Activated naive CD4-positive, alpha-beta T cell treated with anti-CD3 and anti-CD28 coated beads, Interleukin-2, amount 50 U/mL, for 24 hours (primary cell): Measurements from ENCODE around the gene PHAX.
"Not testable (repeated sequence)": the region's sequence is repeated elsewhere in the genome, so short reads cannot be mapped to it uniquely, and the experiment has no call there.

Experiments
- H3K27ac Mint-ChIP-seq: one replicate; pipeline ENCODE4 v1.8.0; 2021; ENCODE audit warnings: mild to moderate bottlenecking, mixed read lengths
- H3K27me3 Mint-ChIP-seq: one replicate; pipeline ENCODE4 v1.8.0; 2021; ENCODE audit warnings: mixed read lengths
- H3K36me3 Mint-ChIP-seq: one replicate; pipeline ENCODE4 v1.8.0; 2021; ENCODE audit warnings: mixed read lengths
- H3K4me1 Mint-ChIP-seq: one replicate; pipeline ENCODE4 v1.8.0; 2021; ENCODE audit warnings: mixed read lengths
- H3K4me3 Mint-ChIP-seq: one replicate; pipeline ENCODE4 v1.8.0; 2021; ENCODE audit warnings: mild to moderate bottlenecking, mixed read lengths
- H3K9me3 Mint-ChIP-seq: one replicate; pipeline ENCODE4 v1.8.0; 2021; ENCODE audit warnings: mixed read lengths

PHAX gene

GRCh38 chr5:126600631-126601511, at the start of gene PHAX:
Gene PHAX, plus strand, starts transcription at chr5:126600947. Its CDS starts 16 bp downstream, at chr5:126600963.
- H3K9me3 Mint-ChIP-seq, result no peaks in the 10 kb centered on the region
- no peaks in the 10 kb centered on the region for H3K27me3 Mint-ChIP-seq
- H3K4me1 Mint-ChIP-seq, result peaks cover 31% of the 10 kb centered on the region
- peaks cover 8% of the 10 kb centered on the region for H3K36me3 Mint-ChIP-seq
- peak within 1 kb of the TSS; percentile 96 for H3K4me3 Mint-ChIP-seq
- H3K27ac Mint-ChIP-seq, result peak within 1 kb of the TSS; percentile 97

GRCh38 chr5:126552614-126553013, 48.1 kb upstream of the PHAX start:
- H3K4me1 Mint-ChIP-seq, result no peaks in the 10 kb centered on the region
- H3K9me3 Mint-ChIP-seq, result no peaks in the 10 kb centered on the region
- H3K27ac Mint-ChIP-seq, result no peak overlapping the region
- no peaks in the 10 kb centered on the region for H3K27me3 Mint-ChIP-seq
- H3K36me3 Mint-ChIP-seq, result no peaks in the 10 kb centered on the region
- no peak overlapping the region for H3K4me3 Mint-ChIP-seq

- not testable (repeated sequence) for H3K9me3 Mint-ChIP-seq, H3K4me1 Mint-ChIP-seq, H3K36me3 Mint-ChIP-seq, H3K27ac Mint-ChIP-seq, H3K4me3 Mint-ChIP-seq, H3K27me3 Mint-ChIP-seq
These were observed 45.6 kb upstream of the PHAX start for GRCh38 chr5:126555101-126555500.

GRCh38 chr5:126561908-126562307, 38.8 kb upstream of the PHAX start:
- Mint-ChIP-seq H3K4me3 (no peak overlapping the region), H3K36me3 (no peaks in the 10 kb centered on the region), H3K9me3 (no peaks in the 10 kb centered on the region), H3K4me1 (no peaks in the 10 kb centered on the region), H3K27ac (no peak overlapping the region), H3K27me3 (no peaks in the 10 kb centered on the region)

- Mint-ChIP-seq H3K9me3 (no peaks in the 10 kb centered on the region), H3K27ac (no peak overlapping the region), H3K4me1 (no peaks in the 10 kb centered on the region), H3K36me3 (no peaks in the 10 kb centered on the region), H3K4me3 (no peak overlapping the region), H3K27me3 (no peaks in the 10 kb centered on the region)
These were observed 37.9 kb upstream of the PHAX start for GRCh38 chr5:126562823-126563222.

- no peak overlapping the region for H3K4me3 Mint-ChIP-seq
- no peak overlapping the region for H3K27ac Mint-ChIP-seq
- H3K9me3 Mint-ChIP-seq, result no peaks in the 10 kb centered on the region
- no peaks in the 10 kb centered on the region for H3K36me3 Mint-ChIP-seq
- no peaks in the 10 kb centered on the region for H3K27me3 Mint-ChIP-seq
- no peaks in the 10 kb centered on the region for H3K4me1 Mint-ChIP-seq
These were observed 32.5 kb upstream of the PHAX start for GRCh38 chr5:126568206-126568755.

GRCh38 chr5:126575644-126576043, 25.1 kb upstream of the PHAX start:
- H3K4me3 Mint-ChIP-seq, result no peak overlapping the region
- H3K27ac Mint-ChIP-seq, result no peak overlapping the region
- H3K9me3 Mint-ChIP-seq, result no peaks in the 10 kb centered on the region
- no peaks in the 10 kb centered on the region for H3K27me3 Mint-ChIP-seq
- H3K36me3 Mint-ChIP-seq, result no peaks in the 10 kb centered on the region
- H3K4me1 Mint-ChIP-seq, result no peaks in the 10 kb centered on the region

- no peaks in the 10 kb centered on the region for H3K4me1 Mint-ChIP-seq
- no peaks in the 10 kb centered on the region for H3K36me3 Mint-ChIP-seq
- H3K9me3 Mint-ChIP-seq, result no peaks in the 10 kb centered on the region
- H3K27me3 Mint-ChIP-seq, result no peaks in the 10 kb centered on the region
- no peak overlapping the region for H3K4me3 Mint-ChIP-seq
- no peak overlapping the region for H3K27ac Mint-ChIP-seq
These were observed 23.8 kb upstream of the PHAX start for GRCh38 chr5:126576974-126577373.

GRCh38 chr5:126577415-126577814, 23.3 kb upstream of the PHAX start:
- no peaks in the 10 kb centered on the region for H3K36me3 Mint-ChIP-seq
- no peak overlapping the region for H3K27ac Mint-ChIP-seq
- H3K4me3 Mint-ChIP-seq, result no peak overlapping the region

GRCh38 chr5:126579716-126580115, 21.0 kb upstream of the PHAX start:
- H3K36me3 Mint-ChIP-seq, result no peaks in the 10 kb centered on the region
- no peak overlapping the region for H3K27ac Mint-ChIP-seq
- no peaks in the 10 kb centered on the region for H3K4me1 Mint-ChIP-seq
- no peak overlapping the region for H3K4me3 Mint-ChIP-seq
- no peaks in the 10 kb centered on the region for H3K9me3 Mint-ChIP-seq
- H3K27me3 Mint-ChIP-seq, result no peaks in the 10 kb centered on the region

More at GRCh38 chr5:126577415-126577814, 23.3 kb upstream of the PHAX start:
- no peaks in the 10 kb centered on the region for H3K9me3 Mint-ChIP-seq
- H3K27me3 Mint-ChIP-seq, result no peaks in the 10 kb centered on the region
- no peaks in the 10 kb centered on the region for H3K4me1 Mint-ChIP-seq

- Mint-ChIP-seq H3K27ac (no peak overlapping the region), H3K36me3 (no peaks in the 10 kb centered on the region), H3K9me3 (no peaks in the 10 kb centered on the region), H3K4me3 (no peak overlapping the region), H3K27me3 (no peaks in the 10 kb centered on the region), H3K4me1 (no peaks in the 10 kb centered on the region)
These were observed 17.0 kb upstream of the PHAX start for GRCh38 chr5:126583761-126584160.

GRCh38 chr5:126587551-126588390, 13.0 kb upstream of the PHAX start:
- Mint-ChIP-seq H3K27ac (no peak overlapping the region), H3K4me1 (no peaks in the 10 kb centered on the region), H3K9me3 (no peaks in the 10 kb centered on the region), H3K27me3 (no peaks in the 10 kb centered on the region), H3K36me3 (no peaks in the 10 kb centered on the region), H3K4me3 (no peak overlapping the region)

GRCh38 chr5:126589536-126590297, 11.0 kb upstream of the PHAX start:
- H3K9me3 Mint-ChIP-seq, result no peaks in the 10 kb centered on the region
- H3K36me3 Mint-ChIP-seq, result no peaks in the 10 kb centered on the region
- H3K27ac Mint-ChIP-seq, result no peak overlapping the region
- H3K4me3 Mint-ChIP-seq, result no peak overlapping the region
- H3K27me3 Mint-ChIP-seq, result peaks cover 1% of the 10 kb centered on the region
- H3K4me1 Mint-ChIP-seq, result peaks cover 4% of the 10 kb centered on the region

GRCh38 chr5:126591549-126591948, 9.2 kb upstream of the PHAX start:
- no peak overlapping the region for H3K4me3 Mint-ChIP-seq
- peaks cover 4% of the 10 kb centered on the region for H3K4me1 Mint-ChIP-seq
- H3K36me3 Mint-ChIP-seq, result no peaks in the 10 kb centered on the region
- peaks cover 1% of the 10 kb centered on the region for H3K27me3 Mint-ChIP-seq
- no peak overlapping the region for H3K27ac Mint-ChIP-seq
- H3K9me3 Mint-ChIP-seq, result no peaks in the 10 kb centered on the region

- no peaks in the 10 kb centered on the region for H3K9me3 Mint-ChIP-seq
- H3K27me3 Mint-ChIP-seq, result peaks cover 1% of the 10 kb centered on the region
- peaks cover 4% of the 10 kb centered on the region for H3K4me1 Mint-ChIP-seq
- H3K27ac Mint-ChIP-seq, result no peak within 1 kb of the TSS
- no peaks in the 10 kb centered on the region for H3K36me3 Mint-ChIP-seq
- peak within 1 kb of the TSS; percentile 87 for H3K4me3 Mint-ChIP-seq
These were observed 5.8 kb upstream of the PHAX start, which contains the start of gene ALDH7A1 for GRCh38 chr5:126594748-126595485. Gene ALDH7A1, minus strand, starts transcription at chr5:126595219. Its CDS starts 21 bp downstream, at chr5:126595198.
